H1 (cell line): ENCODE results near the gene HFM1. TPM values are rescaled to one million over a fixed set of nuclear protein-coding genes. Genes with fewer than 3 reads are reported as not detected.

Experiments used
- CTCF ChIA-PET: fragments of 300-600 bp; sonication (Branson Sonifier 250); formaldehyde crosslinking; loops from one replicate; lab custom pipeline; 2021; ENCODE audit not compliant: partially characterized antibody; lab: Charles Lee
- POLR2A ChIA-PET: fragments of 300-600 bp; sonication (Branson Sonifier 250); formaldehyde crosslinking; loops from one replicate; lab custom pipeline; 2021; ENCODE audit warnings: inconsistent platforms; ENCODE audit not compliant: partially characterized antibody; lab: Charles Lee
- DNase-seq, 2 experiments: peaks; one replicate each; pipeline versions ENCODE4 v3.0.0 to v3.0.0-alpha.2; 2010 to 2022; ENCODE audit warnings: low spot score in 2 of 2, low read depth in 1 of 2, mixed read lengths in 1 of 2
- FAIRE-seq: peaks from 2 replicates; lab custom pipeline; 2011; peaks lifted over from hg19 to GRCh38; lab: Jason Lieb, UNC
- H2AFZ ChIP-seq: 2 replicates; pipeline ENCODE4 v1.8.1; 2012; ENCODE audit warnings: low read length, inconsistent platforms
- H2AK5ac ChIP-seq: 2 replicates; pipeline ENCODE4 v1.6.1; 2013; ENCODE audit warnings: low read depth, low read length
- H2BK120ac ChIP-seq: replicated peaks from 2 replicates; pipeline ENCODE3; 2013; ENCODE audit warnings: low read depth, low read length, inconsistent platforms
- H2BK12ac ChIP-seq: 2 replicates; pipeline ENCODE4 v1.6.1; 2013; ENCODE audit warnings: low read depth, low read length
- H2BK15ac ChIP-seq: 2 replicates; pipeline ENCODE4 v1.6.1; 2013; ENCODE audit warnings: low read length
- H2BK20ac ChIP-seq: 2 replicates; pipeline ENCODE4 v1.6.1; 2013; ENCODE audit warnings: low read length
- H2BK5ac ChIP-seq: 2 replicates; pipeline ENCODE4 v1.6.1; 2013; ENCODE audit warnings: low read depth, low read length
- H3K14ac ChIP-seq: 2 replicates; pipeline ENCODE4 v1.6.1; 2013; ENCODE audit warnings: inconsistent platforms; ENCODE audit not compliant: insufficient read length
- H3K18ac ChIP-seq: 2 replicates; pipeline ENCODE4 v1.6.1; 2013; ENCODE audit warnings: low read length; ENCODE audit errors: extremely low read depth
- H3K23ac ChIP-seq: 2 replicates; pipeline ENCODE4 v1.6.1; 2013; ENCODE audit warnings: inconsistent platforms; ENCODE audit not compliant: insufficient read length
- H3K23me2 ChIP-seq: 2 replicates; pipeline ENCODE4 v1.6.1; 2013; ENCODE audit warnings: low read depth, low read length
- H3K27ac ChIP-seq: 2 replicates; pipeline ENCODE4 v1.6.1; 2011; ENCODE audit warnings: low read depth, low read length, inconsistent platforms
- H3K27me3 ChIP-seq, 4 experiments: replicated peaks in 1 of 4; 1 replicate in 1 of 4; 2 replicates in 3 of 4; pipeline versions ENCODE4 v1.6.1 to v1.8.1; 2011 to 2013; ENCODE audit warnings: low read length in 3 of 4, mild to moderate bottlenecking in 3 of 4, inconsistent platforms in 2 of 4, mixed read lengths in 2 of 4, moderate library complexity in 1 of 4; ENCODE audit not compliant: control insufficient read depth in 3 of 4, insufficient read depth in 3 of 4; ENCODE audit errors: extremely low read depth in 1 of 4
- H3K36me3 ChIP-seq, 4 experiments: 2 replicates each; pipeline versions ENCODE4 v1.6.1 to v1.8.1; 2011 to 2013; ENCODE audit warnings: mild to moderate bottlenecking in 4 of 4, low read length in 3 of 4, moderate library complexity in 2 of 4, control low read depth in 1 of 4, inconsistent platforms in 1 of 4; ENCODE audit not compliant: insufficient read depth in 4 of 4, control insufficient read depth in 2 of 4
- H3K4ac ChIP-seq: replicated peaks from 2 replicates; pipeline ENCODE3; 2013; ENCODE audit warnings: low read length, low read depth, mixed read lengths, inconsistent platforms; ENCODE audit not compliant: insufficient read length
- H3K4me1 ChIP-seq, 4 experiments: replicated peaks in 1 of 4; 1 replicate in 1 of 4; 2 replicates in 3 of 4; pipeline versions ENCODE4 v1.6.1 to v1.8.1; 2011 to 2013; ENCODE audit warnings: low read length in 3 of 4, inconsistent platforms in 2 of 4, mixed read lengths in 1 of 4; ENCODE audit not compliant: insufficient read depth in 4 of 4, control insufficient read depth in 3 of 4
- H3K4me2 ChIP-seq, 2 experiments: 2 replicates each; pipeline versions ENCODE4 v1.6.1 to v1.8.1; 2011 to 2013; ENCODE audit warnings: low read depth in 2 of 2, low read length in 2 of 2, control low read depth in 1 of 2, inconsistent platforms in 1 of 2, mild to moderate bottlenecking in 1 of 2; ENCODE audit not compliant: insufficient read depth in 1 of 2
- H3K4me3 ChIP-seq, 4 experiments: fragments of 200-600, 300-600 bp in 1 of 4; sonication (generic), shearing (Covaris generic), sonication (Bioruptor Twin) in 1 of 4; 2 replicates each; pipeline versions ENCODE4 v1.5.1 to v1.8.1; 2011 to 2016; ENCODE audit warnings: low read length in 4 of 4, low read depth in 3 of 4, control low read depth in 2 of 4, inconsistent platforms in 2 of 4, mild to moderate bottlenecking in 2 of 4, mixed read lengths in 1 of 4, moderate library complexity in 1 of 4; ENCODE audit not compliant: insufficient read depth in 2 of 4; ENCODE audit errors: extremely low read depth in 1 of 4
- H3K56ac ChIP-seq: replicated peaks from 2 replicates; pipeline ENCODE3; 2013; ENCODE audit warnings: low read depth, mild to moderate bottlenecking, mixed read lengths, low read length, inconsistent platforms; ENCODE audit not compliant: insufficient read length
- H3K79me1 ChIP-seq: 2 replicates; pipeline ENCODE4 v1.6.1; 2013; ENCODE audit warnings: low read depth, low read length, control low read depth
- H3K79me2 ChIP-seq, 2 experiments: 2 replicates each; pipeline versions ENCODE4 v1.6.1 to v1.8.1; 2012 to 2013; ENCODE audit warnings: low read length in 2 of 2, mild to moderate bottlenecking in 2 of 2, inconsistent platforms in 1 of 2; ENCODE audit not compliant: insufficient read depth in 2 of 2, control insufficient read depth in 1 of 2
- H3K9ac ChIP-seq, 4 experiments: replicated peaks in 1 of 4; 1 replicate in 1 of 4; 2 replicates in 3 of 4; pipeline versions ENCODE4 v1.6.1 to v1.8.1; 2011 to 2013; ENCODE audit warnings: low read depth in 3 of 4, low read length in 3 of 4, control low read depth in 2 of 4, mild to moderate bottlenecking in 2 of 4, moderate library complexity in 2 of 4, inconsistent platforms in 1 of 4; ENCODE audit errors: extremely low read depth in 1 of 4
- H3K9me3 ChIP-seq, 2 experiments: 2 replicates each; pipeline versions ENCODE4 v1.6.1 to v1.8.1; 2012 to 2013; ENCODE audit warnings: mild to moderate bottlenecking in 2 of 2, moderate library complexity in 2 of 2, control low read depth in 1 of 2, inconsistent platforms in 1 of 2, low read depth in 1 of 2, low read length in 1 of 2, mixed read lengths in 1 of 2; ENCODE audit not compliant: insufficient read depth in 2 of 2
- H4K20me1 ChIP-seq, 2 experiments: replicated peaks in 1 of 2; 2 replicates each; pipeline versions ENCODE3 to v1.8.1; 2011 to 2013; ENCODE audit warnings: inconsistent platforms in 2 of 2, low read length in 2 of 2, mild to moderate bottlenecking in 1 of 2; ENCODE audit not compliant: insufficient read depth in 2 of 2, control insufficient read depth in 1 of 2
- H4K5ac ChIP-seq: 2 replicates; pipeline ENCODE4 v1.6.1; 2013; ENCODE audit warnings: low read length, low read depth, mixed read lengths, inconsistent platforms; ENCODE audit not compliant: insufficient read length
- H4K8ac ChIP-seq: 2 replicates; pipeline ENCODE4 v1.8.0; 2013; ENCODE audit warnings: mild to moderate bottlenecking, moderate library complexity, low read length, inconsistent platforms; ENCODE audit not compliant: insufficient read depth; ENCODE audit errors: extremely low read depth
- H4K91ac ChIP-seq: replicated peaks from 2 replicates; pipeline ENCODE3; 2013; ENCODE audit warnings: low read length, mixed read lengths, inconsistent platforms; ENCODE audit not compliant: insufficient read length
- ATF2 ChIP-seq: IDR thresholded peaks from 2 replicates; pipeline ENCODE4 v1.6.1; 2012; ENCODE audit warnings: low read length, inconsistent platforms
- CBX8 ChIP-seq: fragments of 300-800, 300-1000 bp; sonication (generic); IDR thresholded peaks from 2 replicates; pipeline ENCODE4 v1.7.1; 2016; ENCODE audit warnings: low read depth, low read length, borderline replicate concordance
- CTBP2 ChIP-seq: IDR thresholded peaks from 2 replicates; pipeline ENCODE4 v1.7.0; 2011; ENCODE audit warnings: borderline replicate concordance, mild to moderate bottlenecking, moderate library complexity, mixed read lengths, low read length; ENCODE audit not compliant: insufficient read depth, insufficient read length
- CTCF ChIP-seq, 3 experiments: IDR thresholded peaks; 1 replicate in 2 of 3; 2 replicates in 1 of 3; pipeline versions ENCODE4 v1.5.1 to v1.6.1; 2011; ENCODE audit warnings: low read length in 3 of 3, mild to moderate bottlenecking in 3 of 3, inconsistent platforms in 2 of 3, low read depth in 1 of 3, moderate library complexity in 1 of 3; ENCODE audit not compliant: insufficient read depth in 1 of 3; ENCODE audit errors: control extremely low read depth in 1 of 3
- RAD21 ChIP-seq, 2 experiments: IDR thresholded peaks in 1 of 2; conservative IDR thresholded peaks in 1 of 2; 2 replicates each; pipeline ENCODE4 v1.6.1; 2011; ENCODE audit warnings: low read depth in 2 of 2, low read length in 2 of 2, improper control_type of control experiment in 1 of 2, inconsistent platforms in 1 of 2, mild to moderate bottlenecking in 1 of 2, moderate library complexity in 1 of 2
- SAP30 ChIP-seq: fragments of 300-600 bp; sonication (generic); IDR thresholded peaks from 2 replicates; pipeline ENCODE4 v1.7.1; 2012; ENCODE audit warnings: low read length, moderate library complexity, mild to moderate bottlenecking, inconsistent platforms; ENCODE audit not compliant: insufficient read depth, insufficient replicate concordance
- SP1 ChIP-seq: IDR thresholded peaks from 2 replicates; pipeline ENCODE4 v1.6.1; 2011; ENCODE audit warnings: low read depth, low read length
- TAF1 ChIP-seq: IDR thresholded peaks from 2 replicates; pipeline ENCODE4 v1.6.1; 2011; ENCODE audit warnings: mild to moderate bottlenecking, low read depth, low read length
- TCF12 ChIP-seq: IDR thresholded peaks from 2 replicates; pipeline ENCODE4 v1.6.1; 2011; ENCODE audit warnings: low read depth, mild to moderate bottlenecking, low read length
- WGBS, 2 experiments: shearing (Covaris generic) in 1 of 2; methylation state at CpG; one replicate each; pipeline versions ENCODE4 v1.1.6 to v1.1.7; 2013 to 2015; ENCODE audit warnings: low lambda C conversion rate in 2 of 2, mixed read lengths in 2 of 2, inconsistent platforms in 1 of 2, low coverage in 1 of 2, missing lambda C conversion rate in 1 of 2; ENCODE audit not compliant: insufficient replicate concordance in 2 of 2, insufficient coverage in 1 of 2, insufficient read length in 1 of 2; ENCODE audit errors: extremely low coverage in 1 of 2, missing lambda C conversion rate in 1 of 2; 5-methylcytosine and 5-hydroxymethylcytosine counted together
- polyA plus RNA-seq, 7 experiments: library from polyadenylated mRNA; depleted of rRNA in 3 of 7; stranded (reverse) in 5 of 7; unstranded in 2 of 7; fragments of >200 nt in 5 of 7; fragments of 200-250 nt in 2 of 7; gene quantifications; 1 replicate in 5 of 7; 2 replicates in 1 of 7; 4 replicates in 1 of 7; pipeline versions ENCODE4 v1.2.1 to v1.2.3, GENCODE V29; 2011 to 2013; ENCODE audit warnings: missing spikeins in 2 of 7, mixed read lengths in 2 of 7
- total RNA-seq: library from RNA; stranded (reverse); fragmentation: NEBNext Ultra II Directional; extraction: Animal tissue kit (Norgen Biotek cat#: 25700); gene quantifications from 2 replicates; pipeline ENCODE4 v1.2.1, GENCODE V29; 2021

HFM1 gene
- total and polyA plus RNA-seq, 2 of the 8 experiments (the other 6 are each of a cell fraction or from before 2014, with no cell fraction given), result 0.23 to 1.2 TPM

GRCh38 chr1:91383456-91383855, 21.2 kb downstream of the HFM1 start:
- Histone ChIP-seq H3K27ac (no peak overlapping the region), H3K4me3 (no peak overlapping the region), H3K36me3 (no peaks in the 10 kb centered on the region), H2BK5ac (no peak overlapping the region), H4K5ac (no peak overlapping the region), H3K79me1 (no peaks in the 10 kb centered on the region), H3K23me2 (no peaks in the 10 kb centered on the region), H4K8ac (no peak overlapping the region), H3K9me3 (no peaks in the 10 kb centered on the region), H2BK120ac (no peak overlapping the region), H3K4ac (no peak overlapping the region), H2BK12ac (no peak overlapping the region), H4K91ac (no peak overlapping the region), H3K23ac (no peak overlapping the region), H3K9ac (no peak overlapping the region), H2BK15ac (no peak overlapping the region), H3K79me2 (no peaks in the 10 kb centered on the region), H2BK20ac (no peak overlapping the region), H4K20me1 (no peaks in the 10 kb centered on the region), H3K4me2 (no peak overlapping the region), H3K18ac (no peak overlapping the region), H2AFZ (no peak overlapping the region), H3K14ac (no peak overlapping the region), H2AK5ac (no peak overlapping the region), H3K4me1 (no peaks in the 10 kb centered on the region), H3K56ac (no peak overlapping the region), H3K27me3 (no peaks in the 10 kb centered on the region)
- WGBS, 2 experiments, result 94% methylated on average over 2 of the region's 2 CpGs; no CpG with 5 or more reads in 1 of the 2 experiments
- DNase-seq, result no peak
- POLR2A ChIA-PET, result no interaction called here
- no peak for FAIRE-seq
- no peak for TF ChIP-seq CTCF (IDR thresholded peaks at IDR 0.05; ENCODE audit: control extremely low read depth in 1 of 3, insufficient read depth in 1 of 3, low read depth in 1 of 3, low read length in 3 of 3)
- TF ChIP-seq CBX8, result no peak
- no peak for TF ChIP-seq ATF2
- TF ChIP-seq SP1, result no peak
- TF ChIP-seq TAF1, result no peak
- no peak for TF ChIP-seq TCF12
- no peak for TF ChIP-seq CTBP2
- TF ChIP-seq SAP30, result no peak
- TF ChIP-seq RAD21 (IDR thresholded peaks at IDR 0.05 in 1 of 2, conservative IDR thresholded peaks at IDR 0.05 in 1 of 2; ENCODE audit: low read depth in 2 of 2, low read length in 2 of 2), result no peak
- CTCF ChIA-PET, result interaction anchor here (1.8 kb wide), 1 partner anchor 218 kb away, joined by 5 read pairs; no protein-coding TSS in a partner anchor
